GM10266 (cell line): ENCODE results near the gene CHD6.
A peak's percentile ranks its signal among the peaks of the same experiment; 100 is the strongest.

Experiments
- DNase-seq: peaks from one replicate; pipeline ENCODE4 v3.0.0; 2012; ENCODE audit errors: extremely low spot score
- TF ChIP-seq, protein P1 (sequence below): IDR thresholded peaks from 2 replicates; pipeline ENCODE4 v1.5.1; 2012; ENCODE audit warnings: mild to moderate bottlenecking, low read depth; ENCODE audit not compliant: control insufficient read depth, insufficient read depth; ENCODE audit errors: missing control alignments

Gene CHD6

DNA sequence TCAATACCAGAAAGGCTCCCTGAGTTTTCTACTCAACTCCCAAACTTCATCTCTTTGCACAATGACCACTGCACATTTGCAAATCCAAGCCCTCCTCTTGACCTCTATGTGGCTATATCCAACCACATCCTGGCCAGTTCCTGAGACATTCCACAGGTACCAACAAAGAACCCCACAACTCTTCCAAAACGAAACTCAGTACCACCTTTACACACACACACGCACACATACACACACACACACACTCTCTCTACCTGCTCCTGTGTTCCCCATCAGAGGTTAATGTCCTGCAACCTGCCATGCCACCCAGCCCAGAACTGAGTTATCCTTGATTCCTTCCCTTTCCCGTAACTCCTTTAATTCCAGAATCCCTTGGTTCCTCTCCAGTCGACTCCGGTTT is 58.5 kb downstream of the CHD6 start:
- TF ChIP-seq, protein P1, sequence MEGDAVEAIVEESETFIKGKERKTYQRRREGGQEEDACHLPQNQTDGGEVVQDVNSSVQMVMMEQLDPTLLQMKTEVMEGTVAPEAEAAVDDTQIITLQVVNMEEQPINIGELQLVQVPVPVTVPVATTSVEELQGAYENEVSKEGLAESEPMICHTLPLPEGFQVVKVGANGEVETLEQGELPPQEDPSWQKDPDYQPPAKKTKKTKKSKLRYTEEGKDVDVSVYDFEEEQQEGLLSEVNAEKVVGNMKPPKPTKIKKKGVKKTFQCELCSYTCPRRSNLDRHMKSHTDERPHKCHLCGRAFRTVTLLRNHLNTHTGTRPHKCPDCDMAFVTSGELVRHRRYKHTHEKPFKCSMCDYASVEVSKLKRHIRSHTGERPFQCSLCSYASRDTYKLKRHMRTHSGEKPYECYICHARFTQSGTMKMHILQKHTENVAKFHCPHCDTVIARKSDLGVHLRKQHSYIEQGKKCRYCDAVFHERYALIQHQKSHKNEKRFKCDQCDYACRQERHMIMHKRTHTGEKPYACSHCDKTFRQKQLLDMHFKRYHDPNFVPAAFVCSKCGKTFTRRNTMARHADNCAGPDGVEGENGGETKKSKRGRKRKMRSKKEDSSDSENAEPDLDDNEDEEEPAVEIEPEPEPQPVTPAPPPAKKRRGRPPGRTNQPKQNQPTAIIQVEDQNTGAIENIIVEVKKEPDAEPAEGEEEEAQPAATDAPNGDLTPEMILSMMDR: no peak
- no peak for DNase-seq

DNA sequence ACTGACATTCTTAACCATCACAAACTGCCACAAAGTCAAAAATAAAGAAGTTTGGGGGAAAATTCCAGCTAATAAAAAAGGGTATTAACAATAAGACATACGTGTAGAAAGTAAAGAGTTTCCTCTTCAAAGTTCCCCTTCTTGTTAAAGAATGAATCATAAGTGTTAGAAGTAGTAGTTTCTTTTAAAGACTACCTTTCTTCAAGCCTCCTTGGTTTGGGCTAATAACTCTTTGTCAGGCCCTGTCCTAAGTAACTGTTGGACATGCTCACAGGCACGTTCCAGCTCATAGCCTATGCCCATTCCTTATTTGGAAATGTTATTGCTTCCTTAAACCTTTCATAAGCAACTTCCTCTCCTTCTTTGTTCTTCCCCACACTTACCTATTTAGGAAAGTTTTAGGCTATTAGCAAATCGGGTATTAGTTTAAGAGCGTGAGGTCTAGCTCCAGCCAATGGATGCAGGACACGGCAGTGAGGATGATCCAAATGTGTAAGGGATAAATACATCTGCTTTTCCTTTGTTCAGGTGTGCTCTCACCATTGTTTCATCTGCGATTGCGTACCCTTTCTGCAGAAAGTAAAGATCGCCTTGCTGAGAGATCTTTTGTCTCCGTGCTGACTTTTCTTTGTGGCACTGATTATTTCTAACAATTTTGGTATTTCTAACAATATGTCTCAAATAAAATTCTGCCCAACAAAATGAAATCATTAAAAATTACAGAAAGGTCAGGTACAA is 64.9 kb downstream of the CHD6 start:
- peak; percentile 29 for DNase-seq
- TF ChIP-seq, protein P1: no peak

DNA sequence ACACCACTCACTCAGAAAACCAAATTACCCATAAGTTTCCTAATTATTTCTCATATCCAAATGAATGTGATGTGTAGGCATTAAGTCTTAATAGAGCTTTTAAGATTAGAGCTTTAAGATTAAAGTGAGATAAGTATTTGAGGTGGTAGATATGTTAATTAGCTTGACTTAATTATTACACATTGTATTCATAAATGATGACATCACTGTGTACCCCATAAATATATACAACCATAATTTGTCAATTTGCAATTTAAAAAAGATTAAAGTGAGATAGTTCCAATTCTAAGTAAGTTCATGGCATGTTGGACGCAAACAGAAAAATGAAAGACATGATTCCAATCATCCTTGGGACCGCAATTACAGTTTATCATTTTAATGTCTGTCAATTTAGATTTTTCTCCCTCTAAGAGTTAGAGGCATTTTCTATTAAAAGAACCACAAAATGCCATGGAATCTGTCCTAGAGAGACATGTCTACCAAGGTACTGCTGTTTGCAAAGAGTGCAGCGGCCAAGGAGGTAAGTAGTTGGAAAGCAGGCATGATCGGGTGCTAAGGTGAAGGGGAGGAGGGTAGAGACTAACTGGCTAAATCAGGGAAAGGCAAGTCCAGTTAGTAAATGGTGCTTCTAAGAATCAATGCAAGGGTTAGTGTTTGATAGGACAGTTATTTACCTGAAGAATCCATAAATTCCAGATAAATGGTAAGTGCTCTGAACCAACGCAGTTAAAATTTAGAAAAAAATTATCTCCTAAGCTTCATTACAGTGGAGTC is 65.7 kb downstream of the CHD6 start:
- TF ChIP-seq, protein P1: no peak
- no peak for DNase-seq

DNA sequence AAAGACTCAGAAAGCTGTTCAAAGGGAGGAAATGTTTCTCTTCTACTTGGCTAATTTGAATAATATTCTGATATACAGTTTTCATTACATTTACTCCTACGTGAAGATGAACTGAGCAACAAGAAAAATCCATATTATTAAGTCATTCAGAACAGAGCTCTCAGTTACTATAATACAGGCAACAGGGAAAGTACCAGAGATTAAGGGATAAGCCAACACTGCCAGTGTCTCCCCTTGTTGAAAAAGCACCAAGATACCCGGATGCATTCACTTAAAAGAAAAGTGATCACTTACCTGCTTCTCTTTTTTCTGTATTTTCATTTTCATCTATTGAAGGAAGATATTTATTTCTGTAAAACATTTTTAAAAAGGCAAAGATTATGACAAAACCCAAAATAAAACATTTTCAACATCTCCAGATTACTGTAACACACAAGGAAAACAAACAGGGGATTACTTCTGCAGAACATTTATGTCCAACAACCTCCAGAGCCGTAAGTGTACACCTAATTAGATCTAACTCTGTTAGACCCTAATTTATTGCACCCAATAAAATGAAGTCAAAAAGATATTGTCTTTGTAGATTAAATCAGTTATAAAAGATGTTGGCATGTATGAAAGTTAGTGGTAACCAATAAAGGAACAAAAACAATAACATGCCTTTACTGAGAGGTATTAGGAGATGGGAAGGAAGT is 67.0 kb downstream of the CHD6 start:
- TF ChIP-seq, protein P1: no peak
- peak; percentile 45 for DNase-seq

DNA sequence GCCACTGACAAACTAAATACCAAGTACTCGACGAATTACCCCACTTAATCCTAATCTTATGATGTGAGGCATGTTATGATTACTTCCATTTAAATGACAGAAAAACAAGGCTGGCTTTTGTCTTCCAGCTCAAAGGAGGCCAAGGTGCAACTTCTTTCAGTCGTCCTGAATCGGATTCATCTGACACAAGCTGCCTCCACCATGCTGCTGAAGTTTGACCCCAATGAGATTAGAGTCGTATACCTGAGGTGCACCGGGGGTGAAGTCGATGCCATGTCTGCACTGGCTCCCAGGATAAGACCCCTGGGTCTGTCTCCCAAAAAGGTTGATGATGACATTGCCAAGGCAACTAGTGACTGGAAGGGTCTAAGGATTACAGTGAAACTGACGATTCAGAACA is 71.0 kb downstream of the CHD6 start:
- DNase-seq: no peak
- TF ChIP-seq, protein P1: no peak

DNA sequence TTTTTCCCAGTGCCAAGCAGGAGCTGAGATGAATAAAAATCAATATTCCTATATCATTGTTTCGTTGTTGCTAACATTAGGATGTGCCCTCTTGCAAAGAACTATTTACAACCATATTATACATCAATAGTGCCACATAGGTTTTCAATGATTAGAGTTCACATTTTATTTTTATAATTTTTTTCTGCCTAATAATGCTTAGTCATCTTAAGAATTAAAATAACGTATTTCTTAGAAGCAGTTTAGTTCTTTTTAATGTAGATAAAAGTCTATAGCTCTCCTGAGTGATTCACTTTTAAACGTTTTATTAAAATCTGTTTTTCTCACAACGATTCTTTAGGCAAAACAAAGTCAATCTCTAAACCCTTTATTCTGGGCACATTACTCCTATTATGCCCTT is 71.6 kb downstream of the CHD6 start:
- DNase-seq: no peak
- TF ChIP-seq, protein P1: no peak
